ENCODE results near the gene ULBP1. TPM values are rescaled to one million over a fixed set of nuclear protein-coding genes. Genes with fewer than 3 reads are reported as not detected.

Gene ULBP1
- polyA plus RNA-seq, 1 donor (not counting 4 experiments of a cell fraction or from before 2014, with no cell fraction given): 2.2 TPM

- TF ChIP-seq CTCF (optimal IDR thresholded peaks at IDR 0.05 in 1 of 3, IDR thresholded peaks at IDR 0.05 in 1 of 3, conservative IDR thresholded peaks at IDR 0.05 in 1 of 3; ENCODE audit: extremely low read depth in 1 of 3, insufficient read depth in 2 of 3, low read length in 3 of 3) (no peak), EZH2 (IDR thresholded peaks at IDR 0.05; ENCODE audit: low read length) (no peak)
- no peaks in the 10 kb centered on the region for H3K79me2 ChIP-seq (ENCODE audit: control insufficient read depth, insufficient read depth, low read length)
- DNase-seq (ENCODE audit: low read depth, low spot score) (no peak), FAIRE-seq (no peak)
- H3K9me3 ChIP-seq (ENCODE audit: control insufficient read depth, low read depth, low read length): no peaks in the 10 kb centered on the region
- H2AFZ ChIP-seq (ENCODE audit: control insufficient read depth, low read length): no peak overlapping the region
- dilution Hi-C loops (cut with MboI; ENCODE audit: extremely low pct_ligation_motif_present, low sequenced_read_pairs): no loop called here
- no peak overlapping the region for H3K4me2 ChIP-seq (ENCODE audit: control insufficient read depth, extremely low read depth, insufficient read depth, low read depth, low read length)
- no peaks in the 10 kb centered on the region for H3K36me3 ChIP-seq (ENCODE audit: control insufficient read depth in 2 of 2, extremely low read depth in 1 of 2, insufficient read depth in 2 of 2, low read length in 2 of 2)
- H3K4me1 ChIP-seq (ENCODE audit: control insufficient read depth, extremely low read depth, insufficient read depth, low read length): no peaks in the 10 kb centered on the region
- H3K4me3 ChIP-seq (ENCODE audit: control insufficient read depth in 2 of 3, extremely low read depth in 1 of 3, insufficient read depth in 2 of 3, low read depth in 1 of 3, low read length in 3 of 3): no peak overlapping the region
- no peaks in the 10 kb centered on the region for H4K20me1 ChIP-seq (ENCODE audit: control insufficient read depth, extremely low read depth, insufficient read depth, low read length)
- no peaks in the 10 kb centered on the region for H3K9me1 ChIP-seq (ENCODE audit: control insufficient read depth, extremely low read depth, insufficient read depth, low read length)
- H3K9ac ChIP-seq (ENCODE audit: control insufficient read depth, extremely low read depth, insufficient read depth, low read length): no peak overlapping the region
- no peak overlapping the region for H3K27ac ChIP-seq (ENCODE audit: control insufficient read depth, insufficient read depth, low read length)
- peaks cover 47% of the 10 kb centered on the region for H3K27me3 ChIP-seq (ENCODE audit: control insufficient read depth, extremely low read depth, insufficient read depth, low read length)
Measured at GRCh38 chr6:149978610-149979009, 14.9 kb downstream of the ULBP1 start.

GRCh38 chr6:149979293-149979692 is 15.6 kb downstream of the ULBP1 start:
- Histone ChIP-seq H3K27me3 (ENCODE audit: control insufficient read depth, extremely low read depth, insufficient read depth, low read length) (peaks cover 43% of the 10 kb centered on the region), H3K36me3 (ENCODE audit: control insufficient read depth in 2 of 2, extremely low read depth in 1 of 2, insufficient read depth in 2 of 2, low read length in 2 of 2) (no peaks in the 10 kb centered on the region), H3K9me3 (ENCODE audit: control insufficient read depth, low read depth, low read length) (no peaks in the 10 kb centered on the region), H3K27ac (ENCODE audit: control insufficient read depth, insufficient read depth, low read length) (no peak overlapping the region), H3K9ac (ENCODE audit: control insufficient read depth, extremely low read depth, insufficient read depth, low read length) (no peak overlapping the region), H4K20me1 (ENCODE audit: control insufficient read depth, extremely low read depth, insufficient read depth, low read length) (no peaks in the 10 kb centered on the region), H3K4me1 (ENCODE audit: control insufficient read depth, extremely low read depth, insufficient read depth, low read length) (no peaks in the 10 kb centered on the region), H3K4me3 (ENCODE audit: control insufficient read depth in 2 of 3, extremely low read depth in 1 of 3, insufficient read depth in 2 of 3, low read depth in 1 of 3, low read length in 3 of 3) (no peak overlapping the region), H3K4me2 (ENCODE audit: control insufficient read depth, extremely low read depth, insufficient read depth, low read depth, low read length) (no peak overlapping the region), H3K9me1 (ENCODE audit: control insufficient read depth, extremely low read depth, insufficient read depth, low read length) (no peaks in the 10 kb centered on the region), H3K79me2 (ENCODE audit: control insufficient read depth, insufficient read depth, low read length) (no peaks in the 10 kb centered on the region), H2AFZ (ENCODE audit: control insufficient read depth, low read length) (no peak overlapping the region)
- TF ChIP-seq CTCF (optimal IDR thresholded peaks at IDR 0.05 in 1 of 3, IDR thresholded peaks at IDR 0.05 in 1 of 3, conservative IDR thresholded peaks at IDR 0.05 in 1 of 3; ENCODE audit: extremely low read depth in 1 of 3, insufficient read depth in 2 of 3, low read length in 3 of 3) (no peak), EZH2 (IDR thresholded peaks at IDR 0.05; ENCODE audit: low read length) (no peak)
- FAIRE-seq: no peak
- no peak for DNase-seq (ENCODE audit: low read depth, low spot score)
- dilution Hi-C loops (cut with MboI; ENCODE audit: extremely low pct_ligation_motif_present, low sequenced_read_pairs): no loop called here
